ENCODE measurements around the gene SYT13. TPM values are rescaled to one million over a fixed set of nuclear protein-coding genes. Genes with fewer than 3 reads are reported as not detected.
A peak's percentile ranks its signal among the peaks of the same experiment; 100 is the strongest.

Gene SYT13
- total RNA-seq, 1 experiment from 2014 or later = 4.3 TPM

- Histone ChIP-seq H2AFZ (ENCODE audit: low read length) (no peak overlapping the region), H2BK12ac (ENCODE audit: insufficient read length, low read depth, low read length) (no peak overlapping the region), H2BK120ac (ENCODE audit: low read depth, low read length, poor library complexity, severe bottlenecking) (no peak overlapping the region), H2BK20ac (ENCODE audit: low read depth, low read length, poor library complexity, severe bottlenecking) (no peak overlapping the region), H2BK15ac (ENCODE audit: low read depth, low read length) (no peak overlapping the region), H3K4me1 (ENCODE audit: insufficient read depth, low read length) (no peaks in the 10 kb centered on the region), H3K27me3 (ENCODE audit: insufficient read depth, low read length) (no peaks in the 10 kb centered on the region), H4K20me1 (ENCODE audit: control insufficient read depth, insufficient read depth, insufficient read length) (no peaks in the 10 kb centered on the region), H3K23me2 (ENCODE audit: insufficient read length, low read depth, low read length, poor library complexity, severe bottlenecking) (no peaks in the 10 kb centered on the region), H3K14ac (ENCODE audit: insufficient read depth, low read length) (0 out of 2 replicates have a peak overlapping the region, but pooled peaks have one; percentile 2), H3K23ac (ENCODE audit: insufficient read length, low read depth, low read length) (no peak overlapping the region), H3K79me2 (ENCODE audit: insufficient read depth, low read length) (no peaks in the 10 kb centered on the region), H3K79me1 (ENCODE audit: insufficient read depth, low read depth, low read length, poor library complexity, severe bottlenecking) (no peaks in the 10 kb centered on the region), H3K56ac (ENCODE audit: insufficient read length, low read depth, low read length) (no peak overlapping the region), H3K27ac (ENCODE audit: insufficient read length, low read depth, low read length) (no peak overlapping the region), H3K18ac (ENCODE audit: insufficient read length, low read depth, low read length) (peak overlapping the region; percentile 10), H3K9ac (ENCODE audit: extremely low read depth, insufficient read length, low read length) (no peak overlapping the region), H3T11ph (ENCODE audit: low read length) (no peak overlapping the region), H2AK5ac (ENCODE audit: insufficient read length, low read length) (no peak overlapping the region), H4K91ac (ENCODE audit: insufficient read length, low read depth, low read length) (no peak overlapping the region), H4K5ac (ENCODE audit: insufficient read length, low read depth, low read length) (no peak overlapping the region), H2BK5ac (ENCODE audit: insufficient read length, low read length) (no peak overlapping the region), H3K9me3 (ENCODE audit: control insufficient read depth, low read depth, low read length) (no peaks in the 10 kb centered on the region), H3K4ac (ENCODE audit: low read depth, low read length) (no peak overlapping the region), H4K8ac (replicated peaks; ENCODE audit: insufficient read length, low read depth, low read length) (no peak overlapping the region), H3K4me2 (ENCODE audit: insufficient read depth, insufficient read length, low read length) (no peak overlapping the region)
- TF ChIP-seq CTCF (conservative IDR thresholded peaks at IDR 0.05) = no peak
- WGBS (ENCODE audit: extremely low coverage, insufficient read length, low lambda C conversion rate) = no CpG with 5 or more reads among the region's 29 CpGs
- no peaks in the 10 kb centered on the region for H3K9me3 Mint-ChIP-seq
- H3K36me3 Mint-ChIP-seq (ENCODE audit: insufficient read depth in 1 of 3, low read depth in 3 of 3) = peaks cover 0 to 4% (median 4%) of the 10 kb centered on the region in 3 experiments; a peak in 4 of 7 replicates
- DNase-seq = peak; percentile 72
- peak overlapping the region in 1 of 2 experiments; percentile 40; a peak in 3 of 5 replicates for H3K4me3 Mint-ChIP-seq
- peaks cover 13 to 22% of the 10 kb centered on the region in 2 experiments for H3K4me1 Mint-ChIP-seq
- H3K27me3 Mint-ChIP-seq (ENCODE audit: low read depth) = no peaks in the 10 kb centered on the region; the same call in none of the 2 replicates
- H3K27ac Mint-ChIP-seq = peak overlapping the region in 2 of 3 experiments; percentile 17 to 86; a peak in 2 of 7 replicates
Measured at GRCh38 chr11:45209891-45210699, 76.0 kb downstream of the SYT13 start.
